ENCODE measurements around the gene SIRPB2. TPM values are rescaled to one million over a fixed set of nuclear protein-coding genes. Genes with fewer than 3 reads are reported as not detected.

Gene SIRPB2
- total and polyA plus RNA-seq, 9 donors, result 0.88 to 3.8 (median 1.4) TPM

- Histone ChIP-seq H3K9me3 (no peaks in the 10 kb centered on the region), H3K27ac (no peak overlapping the region), H3K27me3 (no peaks in the 10 kb centered on the region), H3K4me1 (ENCODE audit: insufficient read depth) (peaks cover 4% of the 10 kb centered on the region), H3K4me3 (no peak overlapping the region), H3K36me3 (no peaks in the 10 kb centered on the region)
- DNase-seq, result no peak
- 93 to 98% (median 95%) methylated on average over 2 of the region's 2 CpGs for WGBS, 3 donors
- intact Hi-C loops (cut with DNase I), result no loop called here
- TF ChIP-seq POLR2A (IDR thresholded peaks at IDR 0.05), result no peak
- TF ChIP-seq EP300 (IDR thresholded peaks at IDR 0.05), result no peak
- TF ChIP-seq CTCF (IDR thresholded peaks at IDR 0.05), result no peak
Observed at GRCh38 chr20:1460275-1460674, 30.9 kb downstream of the SIRPB2 start.

- H3K4me3 ChIP-seq, result no peak overlapping the region
- no peak for DNase-seq
- intact Hi-C loops (cut with DNase I), result no loop called here
- no peaks in the 10 kb centered on the region for H3K27me3 ChIP-seq
- H3K27ac ChIP-seq, result no peak overlapping the region
- 94 to 99% (median 97%) methylated on average over 2 of the region's 2 CpGs for WGBS, 3 donors
- no peaks in the 10 kb centered on the region for H3K36me3 ChIP-seq
- no peak for TF ChIP-seq CTCF (IDR thresholded peaks at IDR 0.05)
- TF ChIP-seq POLR2A (IDR thresholded peaks at IDR 0.05), result no peak
- TF ChIP-seq EP300 (IDR thresholded peaks at IDR 0.05), result no peak
- H3K9me3 ChIP-seq, result peaks cover 0 to 3% of the 10 kb centered on the region in 2 donors
- no peaks in the 10 kb centered on the region for H3K4me1 ChIP-seq (ENCODE audit: insufficient read depth)
Observed at GRCh38 chr20:1457992-1458391, 33.2 kb downstream of the SIRPB2 start.

DNA sequence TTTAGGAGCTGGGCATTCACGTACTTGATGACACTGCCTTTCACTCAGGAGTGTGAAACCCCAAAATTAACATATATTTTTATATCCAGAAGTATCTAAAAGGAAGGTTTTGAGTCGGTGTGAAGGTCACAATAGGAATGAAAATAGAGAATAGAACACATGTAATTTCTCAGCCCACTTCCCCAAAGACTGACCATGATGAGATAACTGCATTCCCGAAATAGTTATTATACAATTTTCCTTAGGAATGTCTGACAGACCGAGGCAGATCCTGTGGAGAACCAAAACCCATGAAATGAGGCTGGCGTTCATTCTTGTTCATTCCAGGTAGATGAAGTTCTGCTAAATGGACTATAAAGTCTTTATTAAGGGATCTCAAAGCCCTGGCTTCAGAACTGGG, 34.9 kb downstream of the SIRPB2 start:
- 15 to 33% (median 27%) methylated on average over 5 of the region's 5 CpGs for WGBS, 3 donors
- Histone ChIP-seq H3K4me1 (ENCODE audit: insufficient read depth) (no peaks in the 10 kb centered on the region), H3K27ac (no peak overlapping the region), H3K4me3 (no peak overlapping the region), H3K9me3 (peaks cover 0 to 17% of the 10 kb centered on the region in 2 donors), H3K36me3 (no peaks in the 10 kb centered on the region), H3K27me3 (no peaks in the 10 kb centered on the region)
- no peak for TF ChIP-seq EP300 (IDR thresholded peaks at IDR 0.05)
- TF ChIP-seq POLR2A (IDR thresholded peaks at IDR 0.05), result no peak
- TF ChIP-seq CTCF (IDR thresholded peaks at IDR 0.05), result no peak
- intact Hi-C loops (cut with DNase I), result no loop called here
- no peak for DNase-seq

DNA sequence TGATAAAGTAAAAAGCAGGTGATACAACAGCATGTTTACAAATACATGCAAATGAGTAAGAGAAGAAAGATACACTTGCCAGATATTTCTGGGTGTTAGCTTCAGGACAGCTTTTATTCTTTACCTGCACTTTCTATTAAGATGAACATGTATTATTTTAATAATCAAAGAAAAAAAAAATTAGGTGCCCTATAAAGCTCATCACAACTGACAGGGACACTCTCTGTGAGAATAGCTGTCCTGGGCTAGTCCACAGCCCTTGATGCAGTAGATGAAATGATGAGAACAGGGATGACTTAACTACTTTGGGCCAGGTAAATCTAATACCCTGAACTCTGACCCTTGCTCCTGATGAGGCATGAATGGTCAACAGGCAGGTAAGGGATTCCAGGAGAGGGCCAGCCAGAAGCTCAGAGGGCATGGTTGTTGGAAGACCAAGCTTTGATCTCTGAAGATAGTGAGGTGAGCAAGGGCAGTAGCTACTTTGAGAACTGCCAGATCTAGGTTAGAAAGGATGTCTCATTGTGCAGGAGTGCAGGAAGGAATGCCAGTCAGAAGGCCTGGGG, 40.2 kb downstream of the SIRPB2 start:
- Histone ChIP-seq H3K4me1 (ENCODE audit: insufficient read depth) (no peaks in the 10 kb centered on the region), H3K4me3 (no peak overlapping the region), H3K36me3 (no peaks in the 10 kb centered on the region), H3K27me3 (no peaks in the 10 kb centered on the region), H3K9me3 (peaks cover 0 to 22% of the 10 kb centered on the region in 2 donors), H3K27ac (no peak overlapping the region)
- intact Hi-C loops (cut with DNase I), result no loop called here
- TF ChIP-seq POLR2A (IDR thresholded peaks at IDR 0.05) (no peak), EP300 (IDR thresholded peaks at IDR 0.05) (no peak), CTCF (IDR thresholded peaks at IDR 0.05) (no peak)
- DNase-seq, result no peak
